Cardiac fibroblast (primary cell): ENCODE results near the gene UBTD1.
"Not testable (repeated sequence)": the region's sequence is repeated elsewhere in the genome, so short reads cannot be mapped to it uniquely, and the experiment has no call there.

Experiments used
- DNase-seq, 2 donors: peaks; one replicate each; pipeline versions ENCODE4 v3.0.0 to v3.0.0-alpha.2; 2010; ENCODE audit warnings: low read depth in 2 of 2
- H3K4me3 ChIP-seq, 2 donors: replicated peaks in 1 of 2; 1 replicate in 1 of 2; 2 replicates in 1 of 2; pipeline ENCODE4 v1.5.1; 2011; ENCODE audit warnings: low read depth in 2 of 2, low read length in 2 of 2, mild to moderate bottlenecking in 2 of 2, moderate library complexity in 1 of 2
- CTCF ChIP-seq: IDR thresholded peaks from one replicate; pipeline ENCODE4 v1.5.1; 2011; ENCODE audit warnings: low read depth, mild to moderate bottlenecking, low read length, inconsistent platforms

UBTD1 gene

GRCh38 chr10:97549587-97550322 is 51.0 kb downstream of the UBTD1 start:
- peak in 1 of 2 donors; percentile 35 for DNase-seq
- H3K4me3 ChIP-seq: no peak overlapping the region
- TF ChIP-seq CTCF: no peak

GRCh38 chr10:97550336-97551149 is 51.8 kb downstream of the UBTD1 start:
- no peak for DNase-seq
- TF ChIP-seq CTCF: no peak
- no peak overlapping the region for H3K4me3 ChIP-seq

GRCh38 chr10:97551271-97551670 is 52.5 kb downstream of the UBTD1 start:
- no peak for TF ChIP-seq CTCF
- H3K4me3 ChIP-seq: no peak overlapping the region
- no peak for DNase-seq

GRCh38 chr10:97553575-97554031 is 54.9 kb downstream of the UBTD1 start:
- H3K4me3 ChIP-seq: no peak overlapping the region
- peak; percentile 97 for TF ChIP-seq CTCF

GRCh38 chr10:97554336-97554735 is 55.6 kb downstream of the UBTD1 start:
- DNase-seq, H3K4me3 ChIP-seq: not testable (repeated sequence)

More at GRCh38 chr10:97553575-97554031, 54.9 kb downstream of the UBTD1 start:
- DNase-seq: peak; percentile 79 to 86

GRCh38 chr10:97555541-97555940 is 56.8 kb downstream of the UBTD1 start:
- H3K4me3 ChIP-seq, DNase-seq: not testable (repeated sequence)

- DNase-seq: not testable (repeated sequence)
- H3K4me3 ChIP-seq: peak overlapping the region in 1 of 2 donors; percentile 24
These were observed 62.1 kb downstream of the UBTD1 start for GRCh38 chr10:97560731-97561381.

GRCh38 chr10:97561386-97562077 is 62.8 kb downstream of the UBTD1 start:
- not testable (repeated sequence) for H3K4me3 ChIP-seq, DNase-seq

- not testable (repeated sequence) for DNase-seq, H3K4me3 ChIP-seq
These were observed 63.6 kb downstream of the UBTD1 start for GRCh38 chr10:97562329-97562728.
